Stomach (tissue), 4 donors: ENCODE results near the gene GZF1.

Experiments used
- CTCF ChIP-seq, 7 experiments: fragments of 450-650 bp in 4 of 7; fragments of 200-600 bp in 3 of 7; sonication (generic) in 3 of 7; IDR thresholded peaks; one replicate each; pipeline ENCODE4 v1.5.1; 2016 to 2019; ENCODE audit warnings: antibody characterized with exemption in 7 of 7, control low read depth in 2 of 7, mild to moderate bottlenecking in 1 of 7
- POLR2AphosphoS5 ChIP-seq, 3 donors: sonication (generic); formaldehyde crosslinking; IDR thresholded peaks; one replicate each; pipeline ENCODE4 v1.6.1; 2016; ENCODE audit warnings: antibody characterized with exemption in 3 of 3

GRCh38 chr20:23314699-23315098 is 47.3 kb upstream of the GZF1 start:
- TF ChIP-seq CTCF (IDR thresholded peaks at IDR 0.05): no peak
- no peak for TF ChIP-seq POLR2AphosphoS5 (IDR thresholded peaks at IDR 0.05)
